ENCODE measurements around the gene CDHR5. TPM values are rescaled to one million over a fixed set of nuclear protein-coding genes. Genes with fewer than 3 reads are reported as not detected.

Gene CDHR5
- total RNA-seq (not detected), polyA plus RNA-seq (0.02 TPM)
- long read RNA-seq, donor 1: 0 reads
- long read RNA-seq, donor 2: 0 reads
- long read RNA-seq, donor 3, partial matches to known transcripts: 0 of 1 reads
- long read RNA-seq, donor 3, other reads (novel, unspliced or antisense): 1 of 1 reads
- long read RNA-seq, donor 4: 0 reads

GRCh38 chr11:624705-625635 lies at the start of gene CDHR5:
TSS of gene CDHR5 (minus strand) at chr11:624955. CDS start at chr11:624902, 53 bp downstream.
- peak in 2 of 3 donors; percentile 50 to 60 for DNase-seq
- 83% methylated on average over 33 of the region's 33 CpGs for WGBS
- no peak within 1 kb of the TSS for H3K4me3 ChIP-seq (ENCODE audit: low read length)
- intact Hi-C loops (cut with DNase I): no loop called here
- H3K4me1 ChIP-seq (ENCODE audit: control insufficient read depth, insufficient read depth, low read length): no peaks in the 10 kb centered on the region
- H3K27ac ChIP-seq (ENCODE audit: low read length): no peak within 1 kb of the TSS
- H3K27me3 ChIP-seq (ENCODE audit: control insufficient read depth, insufficient read depth): no peaks in the 10 kb centered on the region
- H3K9me3 ChIP-seq (ENCODE audit: control insufficient read depth, low read length): no peaks in the 10 kb centered on the region
- peak; percentile 11 to 15 for ATAC-seq

GRCh38 chr11:674406-674805 lies 49.7 kb upstream of the CDHR5 start:
- Histone ChIP-seq H3K27ac (ENCODE audit: low read length) (no peak overlapping the region), H3K4me1 (ENCODE audit: control insufficient read depth, insufficient read depth, low read length) (no peaks in the 10 kb centered on the region), H3K9me3 (ENCODE audit: control insufficient read depth, low read length) (no peaks in the 10 kb centered on the region), H3K27me3 (ENCODE audit: control insufficient read depth, insufficient read depth) (no peaks in the 10 kb centered on the region), H3K4me3 (ENCODE audit: low read length) (no peak overlapping the region)
- 90% methylated on average over 17 of the region's 17 CpGs for WGBS
- DNase-seq (no peak), ATAC-seq (peak in 1 of 2 donors; percentile 29)
- intact Hi-C loops (cut with DNase I): no loop called here

GRCh38 chr11:673866-674265 lies 49.1 kb upstream of the CDHR5 start:
- no peaks in the 10 kb centered on the region for H3K4me1 ChIP-seq (ENCODE audit: control insufficient read depth, insufficient read depth, low read length)
- H3K9me3 ChIP-seq (ENCODE audit: control insufficient read depth, low read length): no peaks in the 10 kb centered on the region
- no peak for ATAC-seq
- DNase-seq: no peak
- WGBS: 92% methylated on average over 8 of the region's 8 CpGs
- intact Hi-C loops (cut with DNase I): no loop called here
- H3K27me3 ChIP-seq (ENCODE audit: control insufficient read depth, insufficient read depth): no peaks in the 10 kb centered on the region
- H3K4me3 ChIP-seq (ENCODE audit: low read length): no peak overlapping the region
- H3K27ac ChIP-seq (ENCODE audit: low read length): no peak overlapping the region

GRCh38 chr11:665704-666281 lies 41.0 kb upstream of the CDHR5 start:
- 61% methylated on average over 11 of the region's 11 CpGs for WGBS
- Histone ChIP-seq H3K9me3 (ENCODE audit: control insufficient read depth, low read length) (no peaks in the 10 kb centered on the region), H3K4me1 (ENCODE audit: control insufficient read depth, insufficient read depth, low read length) (no peaks in the 10 kb centered on the region), H3K27me3 (ENCODE audit: control insufficient read depth, insufficient read depth) (no peaks in the 10 kb centered on the region), H3K27ac (ENCODE audit: low read length) (no peak overlapping the region), H3K4me3 (ENCODE audit: low read length) (no peak overlapping the region)
- DNase-seq (peak; percentile 36 to 71 (median 67)), ATAC-seq (peak; percentile 75 to 76)
- intact Hi-C loops (cut with DNase I): loop anchor here in 1 of 4 donors (10.0 kb wide), 1 partner anchor 59 kb away; no protein-coding TSS in a partner anchor

- DNase-seq (no peak), ATAC-seq (peak in 1 of 2 donors; percentile 7)
- WGBS: 66% methylated on average over 15 of the region's 15 CpGs
- intact Hi-C loops (cut with DNase I): loop anchor here in 1 of 4 donors (10.0 kb wide), 1 partner anchor 60 kb away; no protein-coding TSS in a partner anchor
- H3K4me1 ChIP-seq (ENCODE audit: control insufficient read depth, insufficient read depth, low read length): no peaks in the 10 kb centered on the region
- no peak overlapping the region for H3K4me3 ChIP-seq (ENCODE audit: low read length)
- no peaks in the 10 kb centered on the region for H3K27me3 ChIP-seq (ENCODE audit: control insufficient read depth, insufficient read depth)
- H3K27ac ChIP-seq (ENCODE audit: low read length): no peak overlapping the region
- no peaks in the 10 kb centered on the region for H3K9me3 ChIP-seq (ENCODE audit: control insufficient read depth, low read length)
These were observed 40.4 kb upstream of the CDHR5 start for GRCh38 chr11:665062-665703.

- no peak overlapping the region for H3K27ac ChIP-seq (ENCODE audit: low read length)
- H3K9me3 ChIP-seq (ENCODE audit: control insufficient read depth, low read length): no peaks in the 10 kb centered on the region
- intact Hi-C loops (cut with DNase I): loop anchor here (5.0 to 10.0 kb wide), 2 partner anchors 60 to 62 kb away; no protein-coding TSS in a partner anchor
- no peaks in the 10 kb centered on the region for H3K27me3 ChIP-seq (ENCODE audit: control insufficient read depth, insufficient read depth)
- no peak overlapping the region for H3K4me3 ChIP-seq (ENCODE audit: low read length)
- DNase-seq: peak; percentile 77 to 91 (median 88)
- ATAC-seq: peak; percentile 78 to 79
- 57% methylated on average over 15 of the region's 15 CpGs for WGBS
- H3K4me1 ChIP-seq (ENCODE audit: control insufficient read depth, insufficient read depth, low read length): no peaks in the 10 kb centered on the region
These were observed 38.0 kb upstream of the CDHR5 start for GRCh38 chr11:662689-663274.

- peak in 1 of 3 donors; percentile 28 for DNase-seq
- H3K4me1 ChIP-seq (ENCODE audit: control insufficient read depth, insufficient read depth, low read length): no peaks in the 10 kb centered on the region
- no peaks in the 10 kb centered on the region for H3K9me3 ChIP-seq (ENCODE audit: control insufficient read depth, low read length)
- 88% methylated on average over 19 of the region's 19 CpGs for WGBS
- no peak overlapping the region for H3K27ac ChIP-seq (ENCODE audit: low read length)
- ATAC-seq: no peak
- no peaks in the 10 kb centered on the region for H3K27me3 ChIP-seq (ENCODE audit: control insufficient read depth, insufficient read depth)
- no peak overlapping the region for H3K4me3 ChIP-seq (ENCODE audit: low read length)
- intact Hi-C loops (cut with DNase I): loop anchor here (5.0 to 10.0 kb wide), 2 partner anchors 61 to 64 kb away; no protein-coding TSS in a partner anchor
These were observed 36.1 kb upstream of the CDHR5 start for GRCh38 chr11:660681-661444.

GRCh38 chr11:660281-660680 lies 35.5 kb upstream of the CDHR5 start:
- WGBS: 90% methylated on average over 19 of the region's 19 CpGs
- Histone ChIP-seq H3K4me1 (ENCODE audit: control insufficient read depth, insufficient read depth, low read length) (no peaks in the 10 kb centered on the region), H3K27ac (ENCODE audit: low read length) (no peak overlapping the region), H3K4me3 (ENCODE audit: low read length) (no peak overlapping the region), H3K9me3 (ENCODE audit: control insufficient read depth, low read length) (no peaks in the 10 kb centered on the region), H3K27me3 (ENCODE audit: control insufficient read depth, insufficient read depth) (no peaks in the 10 kb centered on the region)
- DNase-seq (peak in 1 of 3 donors; percentile 40), ATAC-seq (no peak)
- intact Hi-C loops (cut with DNase I): loop anchor here (5.0 to 10.0 kb wide), 2 partner anchors 62 to 65 kb away; no protein-coding TSS in a partner anchor

GRCh38 chr11:659532-660085 lies 34.9 kb upstream of the CDHR5 start:
- no peaks in the 10 kb centered on the region for H3K4me1 ChIP-seq (ENCODE audit: control insufficient read depth, insufficient read depth, low read length)
- DNase-seq (peak in 2 of 3 donors; percentile 28 to 40), ATAC-seq (peak in 1 of 2 donors; percentile 15)
- intact Hi-C loops (cut with DNase I): loop anchor here (5.0 to 10.0 kb wide), 2 partner anchors 63 to 65 kb away; no protein-coding TSS in a partner anchor
- no peaks in the 10 kb centered on the region for H3K9me3 ChIP-seq (ENCODE audit: control insufficient read depth, low read length)
- 90% methylated on average over 16 of the region's 16 CpGs for WGBS
- H3K27me3 ChIP-seq (ENCODE audit: control insufficient read depth, insufficient read depth): no peaks in the 10 kb centered on the region
- H3K27ac ChIP-seq (ENCODE audit: low read length): no peak overlapping the region
- no peak overlapping the region for H3K4me3 ChIP-seq (ENCODE audit: low read length)

Measured in right cardiac atrium (tissue), 5 donors.